Vagina (tissue), 2 donors: Measurements from ENCODE around the gene PZP.

Source experiments
- POLR2A ChIP-seq, 2 donors: fragments of 450-650 bp; IDR thresholded peaks; one replicate each; pipeline ENCODE4 v1.6.1; 2017; ENCODE audit warnings: antibody characterized with exemption in 2 of 2, mild to moderate bottlenecking in 2 of 2, moderate library complexity in 2 of 2
- POLR2AphosphoS5 ChIP-seq, 2 donors: sonication (generic); formaldehyde crosslinking; IDR thresholded peaks; one replicate each; pipeline ENCODE4 v1.9.0; 2017; ENCODE audit warnings: antibody characterized with exemption in 2 of 2, mild to moderate bottlenecking in 2 of 2, low read depth in 1 of 2; ENCODE audit not compliant: insufficient read depth in 1 of 2
- TF ChIP-seq, protein P1 (sequence below), 3 experiments: fragments of 450-650 bp in 2 of 3; fragments of 200-600 bp in 1 of 3; sonication (generic) in 1 of 3; IDR thresholded peaks; one replicate each; pipeline ENCODE4 v1.5.1; 2017 to 2019; ENCODE audit warnings: antibody characterized with exemption in 3 of 3, mild to moderate bottlenecking in 2 of 3, moderate library complexity in 2 of 3

DNA sequence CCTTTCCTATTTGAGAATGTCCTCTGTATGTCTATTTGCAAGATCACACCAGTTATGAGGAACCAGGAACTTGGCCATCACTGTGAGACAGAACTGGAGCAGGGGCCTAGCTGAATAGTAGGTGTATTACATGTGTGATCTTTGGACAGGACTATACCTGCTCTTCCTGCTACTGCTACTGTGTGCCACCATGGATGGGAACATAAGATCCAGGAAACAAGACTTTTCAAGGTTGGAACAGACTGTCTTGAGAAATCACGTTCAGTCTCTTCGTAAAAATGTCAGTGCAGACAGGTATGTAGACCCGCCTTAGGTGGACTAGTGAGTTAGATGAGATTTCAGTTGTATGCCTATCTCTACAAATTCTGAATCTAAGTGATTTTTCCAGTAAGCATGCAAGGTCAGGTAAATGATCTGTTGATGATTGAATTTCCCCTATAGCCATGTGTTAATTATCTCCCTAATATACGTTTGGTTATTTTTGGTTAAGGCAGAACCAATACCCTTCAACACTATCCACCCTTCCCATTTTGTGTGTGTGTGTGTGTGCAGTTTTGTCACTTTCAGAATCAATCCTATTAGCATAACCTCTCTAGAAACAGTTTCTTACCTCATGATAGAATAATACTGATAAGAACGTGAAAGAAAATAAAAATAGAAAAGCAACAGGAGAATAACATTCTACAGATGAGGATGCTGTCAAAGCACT is 99.5 kb downstream of the PZP start:
- TF ChIP-seq, protein P1, sequence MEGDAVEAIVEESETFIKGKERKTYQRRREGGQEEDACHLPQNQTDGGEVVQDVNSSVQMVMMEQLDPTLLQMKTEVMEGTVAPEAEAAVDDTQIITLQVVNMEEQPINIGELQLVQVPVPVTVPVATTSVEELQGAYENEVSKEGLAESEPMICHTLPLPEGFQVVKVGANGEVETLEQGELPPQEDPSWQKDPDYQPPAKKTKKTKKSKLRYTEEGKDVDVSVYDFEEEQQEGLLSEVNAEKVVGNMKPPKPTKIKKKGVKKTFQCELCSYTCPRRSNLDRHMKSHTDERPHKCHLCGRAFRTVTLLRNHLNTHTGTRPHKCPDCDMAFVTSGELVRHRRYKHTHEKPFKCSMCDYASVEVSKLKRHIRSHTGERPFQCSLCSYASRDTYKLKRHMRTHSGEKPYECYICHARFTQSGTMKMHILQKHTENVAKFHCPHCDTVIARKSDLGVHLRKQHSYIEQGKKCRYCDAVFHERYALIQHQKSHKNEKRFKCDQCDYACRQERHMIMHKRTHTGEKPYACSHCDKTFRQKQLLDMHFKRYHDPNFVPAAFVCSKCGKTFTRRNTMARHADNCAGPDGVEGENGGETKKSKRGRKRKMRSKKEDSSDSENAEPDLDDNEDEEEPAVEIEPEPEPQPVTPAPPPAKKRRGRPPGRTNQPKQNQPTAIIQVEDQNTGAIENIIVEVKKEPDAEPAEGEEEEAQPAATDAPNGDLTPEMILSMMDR (IDR thresholded peaks at IDR 0.05), result no peak
- TF ChIP-seq POLR2AphosphoS5 (IDR thresholded peaks at IDR 0.05; ENCODE audit: insufficient read depth in 1 of 2, low read depth in 1 of 2), result no peak
- TF ChIP-seq POLR2A (IDR thresholded peaks at IDR 0.05), result no peak
